Fibroblast of upper back skin (primary cell): Measurements from ENCODE around the gene LRRC8E.

Experiments used
- DNase-seq: peaks from one replicate; pipeline ENCODE4 v3.0.0-alpha.2; 2013

LRRC8E gene

DNA sequence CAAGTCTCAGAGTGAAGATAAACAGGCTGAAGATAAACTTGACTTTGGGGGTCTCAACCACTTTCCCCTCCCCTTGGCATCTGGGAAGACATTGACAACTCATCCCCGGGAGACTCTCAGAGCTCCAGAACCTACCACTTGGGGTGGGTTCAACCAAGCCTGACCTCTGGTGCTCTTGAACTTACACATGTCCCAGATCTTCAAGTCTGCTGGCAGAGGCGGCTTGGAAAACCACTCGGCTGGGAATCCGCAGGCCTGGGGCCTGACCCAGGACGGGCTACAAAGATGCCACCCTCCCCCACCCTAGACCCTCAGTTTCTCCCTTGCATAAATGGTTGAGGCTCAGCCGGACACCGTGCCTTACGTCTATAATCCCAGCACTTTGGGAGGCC lies 512 bp downstream of the LRRC8E start:
- no peak for DNase-seq

DNA sequence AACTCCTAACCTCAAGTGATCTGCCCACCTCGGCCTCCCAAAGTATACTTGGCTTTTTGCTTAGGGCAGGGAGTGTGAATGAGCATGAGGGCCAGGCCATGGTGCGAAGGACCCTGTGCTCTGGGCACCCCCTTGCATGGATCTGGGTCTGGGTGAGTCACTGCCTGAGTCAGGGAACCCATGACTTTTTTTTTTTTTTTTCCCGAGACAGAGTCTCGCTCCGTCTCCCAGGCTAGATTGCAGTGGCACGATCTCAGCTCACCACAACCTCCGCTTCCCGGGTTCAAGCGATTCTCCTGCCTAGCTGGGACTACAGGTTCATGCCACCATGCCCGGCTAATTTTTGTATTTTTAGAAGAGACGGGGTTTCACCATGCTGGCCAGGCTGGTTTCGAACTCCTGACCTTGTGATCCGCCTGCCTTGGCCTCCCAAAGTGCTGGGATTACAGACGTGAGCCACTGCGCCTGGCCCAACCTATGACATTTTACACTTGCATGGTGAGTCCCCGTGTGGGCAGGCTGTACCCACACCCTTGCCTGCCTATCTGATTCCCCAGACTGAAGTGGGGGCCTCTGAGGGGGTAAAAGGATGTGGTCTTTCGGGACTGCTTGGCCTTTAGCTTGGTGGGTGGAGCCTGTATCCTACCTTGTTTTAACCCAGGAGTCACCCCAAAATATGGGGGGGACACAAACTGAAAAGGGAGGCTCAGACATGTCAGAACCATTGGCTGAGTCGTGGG lies 5.2 kb downstream of the LRRC8E start:
- peak; percentile 29 for DNase-seq

GRCh38 chr19:7894612-7895309 lies 6.5 kb downstream of the LRRC8E start:
- no peak for DNase-seq

GRCh38 chr19:7895565-7895964 lies 7.3 kb downstream of the LRRC8E start:
- no peak for DNase-seq

DNA sequence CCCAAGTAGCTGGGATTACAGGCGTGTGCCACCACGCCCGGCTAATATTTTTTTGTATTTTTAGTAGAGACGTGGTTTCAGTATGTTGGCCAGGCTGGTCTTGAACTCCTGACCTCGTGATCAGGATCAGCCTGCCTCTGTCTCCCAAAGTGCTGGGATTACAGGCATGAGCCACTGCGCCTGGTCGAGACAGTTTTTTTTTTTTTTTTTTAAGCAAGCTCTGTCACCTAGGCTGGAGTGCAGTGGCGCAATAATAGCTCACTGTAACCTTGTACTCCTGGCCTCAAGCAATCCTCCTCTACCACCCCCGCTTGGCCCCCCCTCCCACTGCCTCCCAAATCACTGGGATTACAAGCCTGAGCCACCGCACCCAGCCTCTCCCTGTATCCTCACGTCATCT lies 9.0 kb downstream of the LRRC8E start:
- no peak for DNase-seq

DNA sequence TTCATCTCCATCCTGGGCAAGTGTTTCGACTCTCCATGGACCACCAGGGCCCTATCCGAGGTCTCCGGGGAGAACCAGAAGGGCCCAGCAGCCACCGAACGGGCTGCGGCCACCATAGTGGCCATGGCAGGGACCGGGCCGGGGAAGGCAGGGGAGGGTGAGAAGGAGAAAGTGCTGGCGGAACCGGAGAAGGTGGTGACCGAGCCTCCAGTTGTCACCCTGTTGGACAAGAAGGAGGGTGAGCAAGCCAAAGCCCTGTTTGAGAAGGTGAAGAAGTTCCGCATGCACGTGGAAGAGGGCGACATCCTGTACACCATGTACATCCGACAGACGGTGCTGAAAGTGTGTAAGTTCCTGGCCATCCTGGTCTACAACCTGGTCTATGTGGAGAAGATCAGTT lies 10.7 kb downstream of the LRRC8E start:
- no peak for DNase-seq

DNA sequence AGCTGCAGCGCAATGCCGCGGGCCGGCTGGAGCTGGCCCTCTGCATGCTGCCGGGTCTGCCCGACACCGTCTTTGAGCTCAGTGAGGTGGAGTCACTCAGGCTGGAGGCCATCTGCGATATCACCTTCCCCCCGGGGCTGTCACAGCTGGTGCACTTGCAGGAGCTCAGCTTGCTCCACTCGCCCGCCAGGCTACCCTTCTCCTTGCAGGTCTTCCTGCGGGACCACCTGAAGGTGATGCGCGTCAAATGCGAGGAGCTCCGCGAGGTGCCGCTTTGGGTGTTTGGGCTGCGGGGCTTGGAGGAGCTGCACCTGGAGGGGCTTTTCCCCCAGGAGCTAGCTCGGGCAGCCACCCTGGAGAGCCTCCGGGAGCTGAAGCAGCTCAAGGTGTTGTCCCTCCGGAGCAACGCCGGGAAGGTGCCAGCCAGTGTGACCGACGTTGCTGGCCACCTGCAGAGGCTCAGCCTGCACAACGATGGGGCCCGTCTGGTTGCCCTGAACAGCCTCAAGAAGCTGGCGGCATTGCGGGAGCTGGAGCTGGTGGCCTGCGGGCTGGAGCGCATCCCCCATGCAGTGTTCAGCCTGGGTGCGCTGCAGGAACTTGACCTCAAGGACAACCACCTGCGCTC lies 11.6 kb downstream of the LRRC8E start:
- DNase-seq = no peak

- DNase-seq = no peak
These were observed 12.1 kb downstream of the LRRC8E start for GRCh38 chr19:7900401-7900870.

DNA sequence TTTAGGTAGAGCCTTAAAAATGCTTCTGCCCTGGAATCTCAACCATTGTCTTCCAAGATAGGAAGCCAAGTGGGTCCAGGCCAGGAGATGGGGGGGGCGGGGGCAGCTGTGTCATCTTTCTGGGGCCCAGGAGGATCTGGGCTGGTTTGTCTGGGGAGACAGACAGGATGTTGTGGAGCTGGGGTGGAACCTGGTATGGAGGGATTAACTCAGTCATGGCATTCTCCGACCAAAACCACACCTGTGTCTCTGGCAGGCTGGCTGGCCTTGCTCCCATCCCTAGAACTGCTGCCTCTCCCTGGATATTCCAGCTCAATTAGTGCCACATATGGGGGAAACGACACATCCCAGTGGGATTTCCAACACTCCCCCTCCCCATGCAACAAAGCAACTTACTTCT lies 12.6 kb downstream of the LRRC8E start:
- DNase-seq = no peak

- DNase-seq = no peak
These were observed 13.0 kb downstream of the LRRC8E start for GRCh38 chr19:7901337-7901736.

DNA sequence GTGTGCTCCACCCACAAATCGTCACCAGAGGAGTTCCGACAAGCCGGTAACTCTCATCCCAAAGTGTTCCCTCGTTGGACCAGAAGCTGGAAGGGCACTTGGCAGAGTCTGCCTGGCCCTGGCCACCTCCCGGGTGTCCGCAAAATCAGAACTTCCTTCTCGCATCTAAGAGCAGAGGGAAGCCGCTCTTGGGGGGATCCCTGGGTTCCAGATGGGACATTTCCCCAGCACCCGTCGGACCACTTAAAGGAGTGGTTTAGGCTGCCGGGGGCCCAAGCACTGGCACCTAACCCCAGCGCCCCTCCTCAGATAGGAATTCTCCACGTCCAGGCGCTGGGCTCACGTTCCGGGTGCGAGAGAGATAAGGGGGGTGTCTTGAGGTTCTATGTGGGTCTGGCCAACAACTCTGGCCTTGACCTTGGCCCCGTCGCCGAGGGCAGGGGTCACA lies 14.5 kb downstream of the LRRC8E start:
- DNase-seq = no peak

- DNase-seq = peak; percentile 99
These were observed 15.1 kb downstream of the LRRC8E start, which contains the start of gene MAP2K7 for GRCh38 chr19:7903244-7904073. MAP2K7 (plus strand) TSS chr19:7903877; CDS start chr19:7903945, 68 bp downstream.

DNA sequence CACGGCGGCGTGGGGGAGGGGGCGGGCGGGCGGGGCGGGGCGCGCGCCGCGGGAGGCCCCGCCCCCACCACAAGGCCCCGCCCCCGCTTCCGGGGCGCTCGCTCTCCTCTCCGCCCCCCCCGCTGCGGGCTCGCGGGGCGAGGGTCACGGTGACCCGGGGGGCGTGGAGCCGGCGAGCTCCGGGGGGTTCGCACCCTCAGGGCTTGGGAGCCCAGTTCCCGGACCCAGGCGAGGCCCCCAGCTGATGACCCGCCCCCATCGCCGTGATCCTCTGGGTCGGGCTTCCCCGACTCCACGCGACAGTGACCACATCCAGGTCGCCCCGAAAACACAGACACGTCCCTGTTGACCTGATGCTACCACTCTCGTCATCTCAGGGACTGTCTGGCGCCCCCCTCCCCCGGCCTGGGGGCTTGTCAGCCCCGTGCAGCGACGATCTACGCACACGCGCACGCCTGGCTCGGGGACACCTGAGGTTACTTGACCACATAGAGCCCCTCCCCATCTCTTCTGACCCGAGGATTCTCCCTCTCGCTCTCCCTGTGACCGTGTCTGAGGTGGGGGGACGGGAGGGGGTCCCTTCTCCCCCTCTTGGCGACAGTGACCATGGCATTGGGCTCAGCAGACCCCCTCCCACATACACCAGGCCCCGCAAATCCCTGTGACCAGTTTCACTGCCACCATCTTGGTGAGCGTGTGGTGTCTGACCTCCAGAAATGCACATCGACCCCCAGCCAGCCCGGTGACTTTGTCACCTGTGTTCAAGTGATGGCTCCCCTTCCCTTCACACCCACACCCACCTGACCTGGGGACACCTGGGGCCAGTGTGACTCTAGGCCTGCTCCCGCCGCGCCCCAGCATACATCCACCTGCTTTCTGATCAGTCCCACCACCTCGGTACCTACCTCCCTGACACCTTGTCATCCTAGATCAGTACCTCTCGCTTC lies 16.0 kb downstream of the LRRC8E start:
- no peak for DNase-seq

DNA sequence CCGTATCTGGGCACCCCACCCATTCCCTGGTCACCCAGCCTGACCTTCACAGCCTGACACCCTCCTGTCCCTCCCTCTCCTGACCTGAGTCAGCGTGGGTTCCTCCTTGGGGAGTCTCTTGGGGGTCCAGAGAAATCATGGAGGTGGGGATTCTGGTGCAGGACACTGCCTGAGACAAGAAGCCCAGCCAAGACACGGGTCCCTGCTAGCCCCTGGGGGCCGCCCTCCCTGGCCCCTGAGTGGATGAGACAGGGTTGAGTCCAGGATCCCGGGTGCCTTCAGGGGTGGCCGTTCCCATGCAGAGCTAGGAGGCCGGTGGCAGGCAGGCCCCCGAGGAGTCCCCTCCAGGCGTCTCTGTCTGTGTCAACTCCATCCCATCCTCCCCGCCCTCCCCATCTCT lies 17.0 kb downstream of the LRRC8E start:
- DNase-seq = no peak

- DNase-seq = no peak
These were observed 17.5 kb downstream of the LRRC8E start for GRCh38 chr19:7905859-7906258.

- no peak for DNase-seq
These were observed 18.8 kb downstream of the LRRC8E start for GRCh38 chr19:7907122-7907521.

GRCh38 chr19:7907544-7907943 lies 19.2 kb downstream of the LRRC8E start:
- DNase-seq = no peak

DNA sequence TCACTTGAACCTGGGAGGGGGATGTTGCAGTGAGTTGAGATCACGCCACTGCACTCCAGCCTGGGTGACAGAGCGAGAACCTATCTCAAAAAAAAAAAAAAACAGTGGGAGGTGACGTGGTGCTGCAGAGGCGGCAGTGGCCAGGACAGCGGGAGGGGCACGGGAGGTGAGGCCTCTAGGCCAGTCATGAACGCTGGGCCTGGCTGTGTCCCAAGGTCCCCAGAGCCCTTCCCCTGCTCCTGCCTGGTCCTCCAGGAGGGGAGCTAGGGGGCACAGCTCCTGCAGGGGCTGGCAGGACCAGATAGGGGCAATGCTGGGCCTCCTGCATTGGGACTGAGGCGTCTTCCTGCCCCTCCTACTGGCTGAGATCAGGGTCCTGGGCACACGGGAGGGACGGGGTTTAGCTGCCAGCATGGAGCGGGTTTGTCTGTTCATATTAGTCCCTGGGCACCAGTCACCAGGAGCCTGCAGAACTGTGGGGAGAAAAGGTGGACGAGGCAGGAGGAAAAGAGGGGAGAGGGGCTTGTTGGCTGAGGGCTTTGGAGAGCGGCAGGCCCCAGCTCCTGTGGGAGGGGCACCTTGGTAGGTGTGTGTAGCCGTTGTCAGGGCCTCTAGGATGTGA lies 19.9 kb downstream of the LRRC8E start:
- DNase-seq = no peak

- no peak for DNase-seq
These were observed 20.6 kb downstream of the LRRC8E start for GRCh38 chr19:7908742-7909461.

- DNase-seq = no peak
These were observed 21.3 kb downstream of the LRRC8E start for GRCh38 chr19:7909471-7910067.
